HepG2 (cell line): ENCODE measurements around the gene COL5A1. TPM values are rescaled to one million over a fixed set of nuclear protein-coding genes. Genes with fewer than 3 reads are reported as not detected.

ENCODE experiments used
- ATAC-seq: fragments of 200-7000 bp; cut with Tn5 transposase; 3 replicates; pipeline ENCODE4 v1.9.1; 2020; ENCODE audit warnings: mild to moderate bottlenecking, moderate library complexity
- BruUV-seq: library from RNA; stranded (reverse); fragments of 400-500 nt; replicated peaks from 2 replicates; lab custom pipeline; 2021; lab: Mats Ljungman, UMichigan
- CTCF ChIA-PET: fragments of 300-600 bp; formaldehyde crosslinking; extraction: SDS; loops from one replicate; lab custom pipeline; 2021; ENCODE audit warnings: low total read pairs, inconsistent platforms, low intra/inter-chr PET ratio; lab: Yijun Ruan, JAX
- POLR2A ChIA-PET: fragments of 350-600 bp; sonication (Branson Sonifier 250); formaldehyde crosslinking; loops from one replicate; lab custom pipeline; 2020; ENCODE audit warnings: antibody characterized with exemption, inconsistent platforms; lab: Yijun Ruan, JAX
- DNase-seq: peaks from one replicate; pipeline ENCODE4 v3.0.0-alpha.2; 2015; ENCODE audit warnings: low spot score
- FAIRE-seq: peaks from 3 replicates; lab custom pipeline; 2011; peaks lifted over from hg19 to GRCh38; lab: Jason Lieb, UNC
- H2AFZ ChIP-seq: one replicate; pipeline ENCODE4 v1.6.1; 2011; ENCODE audit warnings: low read length, inconsistent platforms
- H3K27ac ChIP-seq: fragments of 300-600 bp; 3 replicates; pipeline ENCODE4 v1.8.0; 2011; ENCODE audit warnings: mixed run types, mild to moderate bottlenecking, mixed read lengths, low read length, inconsistent platforms; ENCODE audit not compliant: insufficient read depth; ENCODE audit errors: extremely low read length
- H3K27me3 ChIP-seq, 2 experiments: fragments of 200-600 bp in 1 of 2; 2 replicates in 1 of 2; 3 replicates in 1 of 2; pipeline versions ENCODE4 v1.6.0 to v1.8.0; 2011; ENCODE audit warnings: low read length in 2 of 2, mild to moderate bottlenecking in 2 of 2, moderate library complexity in 2 of 2, inconsistent platforms in 1 of 2; ENCODE audit not compliant: insufficient read depth in 2 of 2, control insufficient read depth in 1 of 2
- H3K36me3 ChIP-seq, 2 experiments: fragments of 200-600 bp in 1 of 2; replicated peaks in 1 of 2; 2 replicates in 1 of 2; 3 replicates in 1 of 2; pipeline versions ENCODE4 v1.5.1 to v1.8.0; 2011; ENCODE audit warnings: low read length in 2 of 2, inconsistent platforms in 1 of 2; ENCODE audit not compliant: insufficient read depth in 2 of 2, control insufficient read depth in 1 of 2
- H3K4me1 ChIP-seq: 2 replicates; pipeline ENCODE4 v1.5.1; 2012; ENCODE audit warnings: low read length, inconsistent platforms; ENCODE audit not compliant: insufficient read depth
- H3K4me2 ChIP-seq: 2 replicates; pipeline ENCODE4 v1.6.0; 2011; ENCODE audit warnings: low read depth, low read length, inconsistent platforms
- H3K4me3 ChIP-seq, 3 experiments: fragments of 200-600 bp in 1 of 3; sonication (generic), shearing (Covaris generic) in 1 of 3; replicated peaks in 1 of 3; 2 replicates each; pipeline ENCODE4 v1.5.1; 2011 to 2016; ENCODE audit warnings: low read length in 3 of 3, inconsistent platforms in 2 of 3, low read depth in 2 of 3, mild to moderate bottlenecking in 2 of 3, control low read depth in 1 of 3, mixed read lengths in 1 of 3; ENCODE audit not compliant: insufficient read depth in 1 of 3
- H3K79me2 ChIP-seq: one replicate; pipeline ENCODE4 v1.6.1; 2011; ENCODE audit warnings: low read length, inconsistent platforms; ENCODE audit not compliant: insufficient read depth
- H3K9ac ChIP-seq: 2 replicates; pipeline ENCODE4 v1.6.0; 2011; ENCODE audit warnings: mild to moderate bottlenecking, low read depth, low read length, inconsistent platforms; ENCODE audit not compliant: insufficient read depth
- H3K9me3 ChIP-seq: 2 replicates; pipeline ENCODE4 v1.5.1; 2012; ENCODE audit warnings: mild to moderate bottlenecking, low read length
- H4K20me1 ChIP-seq: 2 replicates; pipeline ENCODE4 v1.6.0; 2011; ENCODE audit warnings: inconsistent platforms, mild to moderate bottlenecking, low read length, moderate library complexity; ENCODE audit not compliant: insufficient read depth
- ATRX ChIP-seq: sonication (generic); formaldehyde crosslinking; IDR thresholded peaks from 2 replicates; pipeline ENCODE4 v1.4.0; 2020; ENCODE audit warnings: missing genetic modification reagents, borderline replicate concordance
- CREM ChIP-seq, 2 experiments: sonication (generic) in 1 of 2; formaldehyde crosslinking in 1 of 2; IDR thresholded peaks; 2 replicates each; pipeline versions ENCODE4 v1.4.0 to v1.6.1; 2016 to 2020; ENCODE audit warnings: antibody characterized with exemption in 1 of 2, mild to moderate bottlenecking in 1 of 2, missing genetic modification reagents in 1 of 2
- ELF1 ChIP-seq: sonication (generic); formaldehyde crosslinking; IDR thresholded peaks from 2 replicates; pipeline ENCODE4 v1.4.0; 2020; ENCODE audit warnings: missing genetic modification reagents
- MZF1 ChIP-seq: sonication (generic); formaldehyde crosslinking; IDR thresholded peaks from 2 replicates; pipeline ENCODE4 v1.8.1; 2023; ENCODE audit warnings: mild to moderate bottlenecking, missing genetic modification reagents, borderline replicate concordance
- NFKBIZ ChIP-seq: IDR thresholded peaks from 2 replicates; pipeline ENCODE4 v1.6.1; 2018; ENCODE audit warnings: missing genetic modification reagents, missing compliant biosample characterization
- PHF20 ChIP-seq: sonication (generic); formaldehyde crosslinking; IDR thresholded peaks from 2 replicates; pipeline ENCODE4 v1.5.0; 2020; ENCODE audit warnings: mild to moderate bottlenecking, missing genetic modification reagents
- ZIK1 ChIP-seq: sonication (generic); formaldehyde crosslinking; IDR thresholded peaks from 2 replicates; pipeline ENCODE4 v1.5.0; 2020; ENCODE audit warnings: mild to moderate bottlenecking, low read depth, missing genetic modification reagents, borderline replicate concordance
- ZNF713 ChIP-seq: sonication (generic); formaldehyde crosslinking; IDR thresholded peaks from 2 replicates; pipeline ENCODE4 v1.4.0; 2020; ENCODE audit warnings: mild to moderate bottlenecking, missing genetic modification reagents
- ZNF772 ChIP-seq: sonication (generic); formaldehyde crosslinking; IDR thresholded peaks from 2 replicates; pipeline ENCODE4 v1.5.0; 2020; ENCODE audit warnings: mild to moderate bottlenecking, missing genetic modification reagents
- WGBS: methylation state at CpG from one replicate; pipeline ENCODE4 v1.1.6; 2017; ENCODE audit warnings: low lambda C conversion rate; 5-methylcytosine and 5-hydroxymethylcytosine counted together
- in situ Hi-C: cut with HindIII; loops from 2 replicates; pipeline ENCODE4 v1.10.0; 2017; ENCODE audit warnings: low pct_unique_long_range_greater_than_20kb; ENCODE audit not compliant: extremely low pct_ligation_motif_present
- intact Hi-C: fragments of 100-400 bp; cut with micrococcal nuclease; formaldehyde crosslinking; loops from one replicate; pipeline ENCODE4 v1.10.0; 2022; ENCODE audit not compliant: unreplicated experiment
- polyA plus RNA-seq, 8 experiments: library from polyadenylated mRNA; depleted of rRNA in 3 of 8; stranded (reverse) in 7 of 8; unstranded in 1 of 8; fragments of >200 nt; fragmentation: Illumina TruSeq in 4 of 8; extraction: Trizol in 4 of 8; gene quantifications; 2 replicates each; pipeline versions ENCODE4 v1.2.1 to v1.2.3, GENCODE V29; 2011 to 2016; ENCODE audit warnings: low read depth in 4 of 8, missing spikeins in 1 of 8, mixed read lengths in 1 of 8; ENCODE audit not compliant: insufficient read depth in 1 of 8
- total RNA-seq, 5 experiments: library from RNA; depleted of rRNA; stranded (reverse); fragments of >200 nt; fragmentation: Illumina TruSeq; extraction: Trizol; gene quantifications; 2 replicates each; pipeline ENCODE4 v1.2.3, GENCODE V29; 2016; ENCODE audit warnings: low read depth in 1 of 5
- TF ChIP-seq, protein P1 (sequence below): sonication (generic); formaldehyde crosslinking; IDR thresholded peaks from 2 replicates; pipeline ENCODE4 v1.5.0; 2020; ENCODE audit warnings: mild to moderate bottlenecking, missing genetic modification reagents
- TF ChIP-seq, protein P2 (sequence below): sonication (generic); formaldehyde crosslinking; IDR thresholded peaks from 2 replicates; pipeline ENCODE4 v1.4.0; 2020; ENCODE audit warnings: missing genetic modification reagents, borderline replicate concordance

Gene COL5A1
- total and polyA plus RNA-seq, 2 of the 13 experiments (the other 11 are each of a cell fraction or from before 2014, with no cell fraction given): not detected

DNA sequence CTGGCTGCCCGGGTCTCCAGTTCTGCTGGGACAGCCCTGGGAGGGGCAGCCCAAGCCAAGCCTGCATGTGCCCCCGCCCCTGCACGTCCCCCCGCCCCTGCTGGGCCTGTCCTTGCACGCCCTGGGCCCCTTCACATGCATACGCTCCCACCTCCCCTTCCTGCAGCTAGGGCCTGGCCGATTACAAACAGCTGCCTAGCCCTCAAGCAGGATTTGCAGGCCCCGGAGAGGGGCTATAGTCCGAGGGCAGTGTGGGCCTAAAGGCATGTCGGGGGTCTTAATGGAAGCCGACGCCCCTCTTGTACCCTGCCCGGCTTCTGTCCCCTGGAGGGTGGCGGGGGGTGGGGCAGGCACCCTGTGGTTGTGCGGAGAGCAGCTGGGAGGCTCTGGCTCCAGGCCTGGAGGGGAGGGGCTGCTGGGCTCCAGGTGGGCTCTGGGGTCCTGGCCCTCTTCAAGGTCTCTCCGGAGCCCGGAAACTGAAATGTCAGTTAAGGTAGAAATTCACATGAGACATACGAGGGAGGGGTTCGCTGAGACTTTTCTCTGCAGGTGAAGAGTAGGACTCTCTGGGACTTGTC is 16.9 kb downstream of the COL5A1 start:
- in situ Hi-C loops: no loop called here
- WGBS: 44% methylated on average over 11 of the region's 19 CpGs

DNA sequence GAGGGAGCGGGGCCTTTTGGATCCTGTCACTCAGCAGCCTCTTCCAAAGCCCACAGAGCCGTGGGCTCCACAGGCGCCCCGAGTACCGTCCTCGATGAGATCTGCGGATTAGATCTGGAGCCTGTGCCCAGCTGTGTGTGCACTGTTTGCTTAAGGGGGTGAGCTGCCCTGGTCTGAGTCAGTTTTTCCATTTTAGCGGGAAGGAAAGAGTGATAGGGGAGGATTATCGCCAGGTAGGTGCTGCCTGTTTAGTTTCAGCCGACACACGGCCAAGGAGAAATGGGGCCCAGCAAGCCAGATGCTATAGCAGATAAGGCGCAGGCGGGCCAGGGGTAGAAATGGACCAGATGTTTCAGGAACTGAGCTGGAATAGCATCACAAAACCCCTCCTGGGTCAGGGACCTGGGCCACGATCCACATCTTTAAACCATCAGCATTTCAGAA is 18.1 kb downstream of the COL5A1 start:
- H3K4me3 ChIP-seq: no peak overlapping the region
- H3K4me1 ChIP-seq: no peaks in the 10 kb centered on the region
- ATAC-seq (no peak), FAIRE-seq (no peak), DNase-seq (no peak)
- peaks cover 15% of the 10 kb centered on the region for H3K9me3 ChIP-seq
- intact Hi-C loops (no loop called here), in situ Hi-C loops (no loop called here)
- H3K9ac ChIP-seq: no peak overlapping the region
- TF ChIP-seq ATRX (CRISPR knock-in tag) (no peak), PHF20 (no peak), MZF1 (CRISPR knock-in tag) (no peak), ZNF713 (CRISPR knock-in tag) (no peak), NFKBIZ (CRISPR knock-in tag) (no peak), ZNF772 (CRISPR knock-in tag) (no peak)
- TF ChIP-seq, protein P1, sequence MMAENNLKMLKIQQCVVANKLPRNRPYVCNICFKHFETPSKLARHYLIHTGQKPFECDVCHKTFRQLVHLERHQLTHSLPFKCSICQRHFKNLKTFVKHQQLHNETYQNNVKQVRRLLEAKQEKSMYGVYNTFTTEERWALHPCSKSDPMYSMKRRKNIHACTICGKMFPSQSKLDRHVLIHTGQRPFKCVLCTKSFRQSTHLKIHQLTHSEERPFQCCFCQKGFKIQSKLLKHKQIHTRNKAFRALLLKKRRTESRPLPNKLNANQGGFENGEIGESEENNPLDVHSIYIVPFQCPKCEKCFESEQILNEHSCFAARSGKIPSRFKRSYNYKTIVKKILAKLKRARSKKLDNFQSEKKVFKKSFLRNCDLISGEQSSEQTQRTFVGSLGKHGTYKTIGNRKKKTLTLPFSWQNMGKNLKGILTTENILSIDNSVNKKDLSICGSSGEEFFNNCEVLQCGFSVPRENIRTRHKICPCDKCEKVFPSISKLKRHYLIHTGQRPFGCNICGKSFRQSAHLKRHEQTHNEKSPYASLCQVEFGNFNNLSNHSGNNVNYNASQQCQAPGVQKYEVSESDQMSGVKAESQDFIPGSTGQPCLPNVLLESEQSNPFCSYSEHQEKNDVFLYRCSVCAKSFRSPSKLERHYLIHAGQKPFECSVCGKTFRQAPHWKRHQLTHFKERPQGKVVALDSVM: no peak
- 45% methylated on average over 7 of the region's 14 CpGs for WGBS
- H3K79me2 ChIP-seq: no peaks in the 10 kb centered on the region
- POLR2A ChIA-PET: no interaction called here
- H3K27me3 ChIP-seq: peaks cover 6 to 26% of the 10 kb centered on the region in 2 experiments; a peak in 3 of 5 replicates
- CTCF ChIA-PET: no interaction called here
- no peak overlapping the region for H3K4me2 ChIP-seq
- H4K20me1 ChIP-seq: no peaks in the 10 kb centered on the region
- H2AFZ ChIP-seq: no peak overlapping the region
- BruUV-seq: no TSS peak
- no peaks in the 10 kb centered on the region for H3K36me3 ChIP-seq
- H3K27ac ChIP-seq: no peak overlapping the region

More for the DNA sequence above, 16.9 kb downstream of the COL5A1 start:
- Histone ChIP-seq H3K9me3 (peaks cover 15% of the 10 kb centered on the region), H3K4me1 (no peaks in the 10 kb centered on the region), H4K20me1 (no peaks in the 10 kb centered on the region), H3K4me2 (no peak overlapping the region), H3K27ac (no peak overlapping the region), H3K36me3 (no peaks in the 10 kb centered on the region), H2AFZ (no peak overlapping the region), H3K4me3 (no peak overlapping the region), H3K9ac (no peak overlapping the region), H3K79me2 (no peaks in the 10 kb centered on the region), H3K27me3 (peaks cover 5 to 22% of the 10 kb centered on the region in 2 experiments; a peak in 3 of 5 replicates)
- TF ChIP-seq ELF1 (no peak), CREM (IDR thresholded peaks at IDR 0.05) (no peak), CREM (CRISPR knock-in tag; IDR thresholded peaks at IDR 0.05) (no peak), ZIK1 (CRISPR knock-in tag) (no peak)
- TF ChIP-seq, protein P2, sequence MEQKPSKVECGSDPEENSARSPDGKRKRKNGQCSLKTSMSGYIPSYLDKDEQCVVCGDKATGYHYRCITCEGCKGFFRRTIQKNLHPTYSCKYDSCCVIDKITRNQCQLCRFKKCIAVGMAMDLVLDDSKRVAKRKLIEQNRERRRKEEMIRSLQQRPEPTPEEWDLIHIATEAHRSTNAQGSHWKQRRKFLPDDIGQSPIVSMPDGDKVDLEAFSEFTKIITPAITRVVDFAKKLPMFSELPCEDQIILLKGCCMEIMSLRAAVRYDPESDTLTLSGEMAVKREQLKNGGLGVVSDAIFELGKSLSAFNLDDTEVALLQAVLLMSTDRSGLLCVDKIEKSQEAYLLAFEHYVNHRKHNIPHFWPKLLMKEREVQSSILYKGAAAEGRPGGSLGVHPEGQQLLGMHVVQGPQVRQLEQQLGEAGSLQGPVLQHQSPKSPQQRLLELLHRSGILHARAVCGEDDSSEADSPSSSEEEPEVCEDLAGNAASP: no peak
- ATAC-seq: no peak
- no peak for DNase-seq
- POLR2A ChIA-PET: no interaction called here
- intact Hi-C loops: no loop called here
- CTCF ChIA-PET: no interaction called here
- BruUV-seq: no TSS peak
- no peak for FAIRE-seq
